Uterus (tissue), 2 donors: ENCODE results near the gene LSM4.

Experiments used
- POLR2A ChIP-seq, 2 donors: fragments of 450-650 bp; IDR thresholded peaks; one replicate each; pipeline ENCODE4 v1.6.1; 2016; ENCODE audit warnings: antibody characterized with exemption in 2 of 2, mild to moderate bottlenecking in 1 of 2, moderate library complexity in 1 of 2
- TF ChIP-seq, protein P1 (sequence below), 4 experiments: fragments of 200-600 bp in 2 of 4; fragments of 450-650 bp in 2 of 4; sonication (generic) in 2 of 4; IDR thresholded peaks; one replicate each; pipeline ENCODE4 v1.5.1; 2016 to 2019; ENCODE audit warnings: antibody characterized with exemption in 4 of 4, mild to moderate bottlenecking in 2 of 4, moderate library complexity in 1 of 4

DNA sequence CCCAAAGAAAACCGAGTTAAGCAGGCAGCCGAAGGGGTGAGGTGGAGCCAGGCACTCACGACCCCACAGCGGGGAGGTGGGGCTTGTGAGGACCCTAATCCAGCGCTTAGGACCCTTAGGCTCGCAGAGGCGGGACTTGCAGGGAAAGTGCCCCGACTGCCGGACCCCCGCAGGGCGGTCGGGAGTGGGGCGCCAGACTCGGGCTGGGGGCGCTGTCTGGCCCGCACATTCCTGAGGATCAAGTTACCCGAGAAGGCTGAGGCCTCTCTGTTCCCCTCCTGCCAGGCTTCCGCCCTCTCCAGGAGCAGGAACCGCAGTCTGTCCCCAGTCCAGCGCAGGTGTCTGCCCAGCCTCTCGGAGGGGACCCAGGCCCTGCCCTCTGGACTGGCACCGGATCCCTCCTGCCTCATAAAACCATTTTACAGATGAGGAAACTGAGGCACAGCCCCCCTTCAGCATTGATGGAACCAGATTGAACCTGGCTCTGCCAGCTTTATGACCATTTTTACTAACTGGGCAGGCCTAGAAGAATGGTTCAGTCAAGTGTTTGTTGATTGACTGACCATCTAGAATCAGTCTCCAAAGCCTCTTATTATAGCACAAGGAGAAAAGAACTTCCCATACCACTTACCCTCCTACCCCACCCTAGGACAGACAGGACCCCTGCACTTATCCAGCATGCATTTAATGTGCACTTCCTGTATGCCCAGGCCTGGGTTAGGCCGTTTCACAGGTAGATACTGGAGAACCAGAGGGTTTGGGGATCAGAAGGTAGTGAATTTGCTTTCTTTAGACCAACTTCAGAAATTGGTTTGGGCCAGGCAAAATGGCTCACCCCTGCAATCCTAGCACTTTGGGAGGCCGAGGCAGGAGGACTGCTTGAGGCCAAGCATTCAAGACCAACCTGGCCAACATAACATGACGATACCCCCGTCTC is 34.8 kb downstream of the LSM4 start:
- TF ChIP-seq, protein P1, sequence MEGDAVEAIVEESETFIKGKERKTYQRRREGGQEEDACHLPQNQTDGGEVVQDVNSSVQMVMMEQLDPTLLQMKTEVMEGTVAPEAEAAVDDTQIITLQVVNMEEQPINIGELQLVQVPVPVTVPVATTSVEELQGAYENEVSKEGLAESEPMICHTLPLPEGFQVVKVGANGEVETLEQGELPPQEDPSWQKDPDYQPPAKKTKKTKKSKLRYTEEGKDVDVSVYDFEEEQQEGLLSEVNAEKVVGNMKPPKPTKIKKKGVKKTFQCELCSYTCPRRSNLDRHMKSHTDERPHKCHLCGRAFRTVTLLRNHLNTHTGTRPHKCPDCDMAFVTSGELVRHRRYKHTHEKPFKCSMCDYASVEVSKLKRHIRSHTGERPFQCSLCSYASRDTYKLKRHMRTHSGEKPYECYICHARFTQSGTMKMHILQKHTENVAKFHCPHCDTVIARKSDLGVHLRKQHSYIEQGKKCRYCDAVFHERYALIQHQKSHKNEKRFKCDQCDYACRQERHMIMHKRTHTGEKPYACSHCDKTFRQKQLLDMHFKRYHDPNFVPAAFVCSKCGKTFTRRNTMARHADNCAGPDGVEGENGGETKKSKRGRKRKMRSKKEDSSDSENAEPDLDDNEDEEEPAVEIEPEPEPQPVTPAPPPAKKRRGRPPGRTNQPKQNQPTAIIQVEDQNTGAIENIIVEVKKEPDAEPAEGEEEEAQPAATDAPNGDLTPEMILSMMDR (IDR thresholded peaks at IDR 0.05), result no peak
- TF ChIP-seq POLR2A (IDR thresholded peaks at IDR 0.05), result no peak
